SK-N-SH (cell line): ENCODE measurements around the gene PKM.

Source experiments
- EZH2phosphoT487 ChIP-seq: fragments of 200-600 bp; sonication (generic); IDR thresholded peaks from 2 replicates; pipeline ENCODE4 v1.6.1; 2017; ENCODE audit warnings: low read depth, mixed run types, mild to moderate bottlenecking, antibody characterized with exemption, moderate library complexity, borderline replicate concordance
- FOXJ3 ChIP-seq: sonication (generic); formaldehyde crosslinking; IDR thresholded peaks from 2 replicates; pipeline ENCODE4 v1.5.1; 2020; ENCODE audit warnings: mild to moderate bottlenecking, missing genetic modification reagents
- POLR2AphosphoS5 ChIP-seq: IDR thresholded peaks from 2 replicates; pipeline ENCODE4 v1.6.1; 2012; ENCODE audit warnings: low read depth, low read length
- REST ChIP-seq: IDR thresholded peaks from 2 replicates; pipeline ENCODE4 v1.6.1; 2012; ENCODE audit warnings: mild to moderate bottlenecking, low read depth, low read length, moderate library complexity
- SIN3A ChIP-seq: IDR thresholded peaks from 2 replicates; pipeline ENCODE4 v1.6.1; 2012; ENCODE audit warnings: low read depth, mild to moderate bottlenecking, low read length, moderate library complexity, borderline replicate concordance
- TF ChIP-seq, protein P1 (sequence below): fragments of 200-600 bp; sonication (generic); IDR thresholded peaks from 2 replicates; pipeline ENCODE4 v1.6.1; 2017; ENCODE audit warnings: antibody characterized with exemption, mild to moderate bottlenecking, moderate library complexity

- TF ChIP-seq POLR2AphosphoS5, result no peak
- no peak for TF ChIP-seq FOXJ3
- no peak for TF ChIP-seq EZH2phosphoT487
- TF ChIP-seq, protein P1, sequence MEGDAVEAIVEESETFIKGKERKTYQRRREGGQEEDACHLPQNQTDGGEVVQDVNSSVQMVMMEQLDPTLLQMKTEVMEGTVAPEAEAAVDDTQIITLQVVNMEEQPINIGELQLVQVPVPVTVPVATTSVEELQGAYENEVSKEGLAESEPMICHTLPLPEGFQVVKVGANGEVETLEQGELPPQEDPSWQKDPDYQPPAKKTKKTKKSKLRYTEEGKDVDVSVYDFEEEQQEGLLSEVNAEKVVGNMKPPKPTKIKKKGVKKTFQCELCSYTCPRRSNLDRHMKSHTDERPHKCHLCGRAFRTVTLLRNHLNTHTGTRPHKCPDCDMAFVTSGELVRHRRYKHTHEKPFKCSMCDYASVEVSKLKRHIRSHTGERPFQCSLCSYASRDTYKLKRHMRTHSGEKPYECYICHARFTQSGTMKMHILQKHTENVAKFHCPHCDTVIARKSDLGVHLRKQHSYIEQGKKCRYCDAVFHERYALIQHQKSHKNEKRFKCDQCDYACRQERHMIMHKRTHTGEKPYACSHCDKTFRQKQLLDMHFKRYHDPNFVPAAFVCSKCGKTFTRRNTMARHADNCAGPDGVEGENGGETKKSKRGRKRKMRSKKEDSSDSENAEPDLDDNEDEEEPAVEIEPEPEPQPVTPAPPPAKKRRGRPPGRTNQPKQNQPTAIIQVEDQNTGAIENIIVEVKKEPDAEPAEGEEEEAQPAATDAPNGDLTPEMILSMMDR, result no peak
- no peak for TF ChIP-seq REST
- no peak for TF ChIP-seq SIN3A
These were observed 37.1 kb downstream of the PKM start for GRCh38 chr15:72193836-72194396.
